GM12873 (cell line): ENCODE data around the gene DPYSL5.

Experiments
- CTCF ChIP-seq: IDR thresholded peaks from 2 replicates; pipeline ENCODE4 v1.5.1; 2012; ENCODE audit warnings: low read depth, mild to moderate bottlenecking, moderate library complexity, low read length, control low read depth; ENCODE audit not compliant: insufficient read depth; ENCODE audit errors: missing control alignments

The DPYSL5 gene

GRCh38 chr2:26934985-26935384 is 87.1 kb downstream of the DPYSL5 start:
- TF ChIP-seq CTCF = no peak

GRCh38 chr2:26936855-26937254 is 88.9 kb downstream of the DPYSL5 start:
- no peak for TF ChIP-seq CTCF

- TF ChIP-seq CTCF = no peak
Measured at GRCh38 chr2:26938399-26939118, 90.6 kb downstream of the DPYSL5 start.

- TF ChIP-seq CTCF = no peak
Measured at GRCh38 chr2:26940001-26940400, 92.1 kb downstream of the DPYSL5 start.

GRCh38 chr2:26941486-26941885 is 93.6 kb downstream of the DPYSL5 start:
- no peak for TF ChIP-seq CTCF

GRCh38 chr2:26942543-26943295 is 94.8 kb downstream of the DPYSL5 start:
- TF ChIP-seq CTCF = peak; percentile 88

GRCh38 chr2:26945991-26946750 is 98.2 kb downstream of the DPYSL5 start:
- no peak for TF ChIP-seq CTCF
